Activated T-helper 9 cell treated with anti-CD3 and anti-CD28 coated beads, Interleukin-2, amount 50 U/mL, for 16 hours (primary cell): ENCODE results near the gene SYT7.
"Not testable (repeated sequence)": the region's sequence is repeated elsewhere in the genome, so short reads cannot be mapped to it uniquely, and the experiment has no call there.

Experiments used
- DNase-seq: peaks from one replicate; pipeline ENCODE4 v3.0.0-alpha.2; 2020; ENCODE audit warnings: low read depth

The SYT7 gene

GRCh38 chr11:61476371-61476770, 104.5 kb downstream of the SYT7 start:
- no peak for DNase-seq

DNA sequence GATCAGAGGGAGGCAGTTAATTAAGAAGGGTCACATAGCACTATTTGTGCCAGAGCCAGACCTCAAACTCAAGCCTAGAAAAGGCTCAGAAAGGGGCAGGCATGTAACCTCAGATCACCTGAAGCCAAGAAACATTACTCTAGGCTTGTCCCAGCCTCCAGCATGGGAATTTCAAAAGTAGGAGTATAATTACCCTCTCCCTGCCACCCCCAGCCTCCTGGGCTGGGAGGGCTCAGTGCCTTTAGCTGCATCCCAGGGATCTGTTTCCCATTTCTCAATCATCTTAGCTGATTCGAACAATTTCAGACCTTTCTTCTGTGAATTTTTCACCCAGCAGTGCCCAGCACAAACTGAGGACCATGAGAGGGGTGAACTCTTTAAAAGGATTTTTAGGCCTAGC, 105.4 kb downstream of the SYT7 start:
- DNase-seq: no peak

GRCh38 chr11:61474013-61474643, 106.7 kb downstream of the SYT7 start:
- DNase-seq: no peak

DNA sequence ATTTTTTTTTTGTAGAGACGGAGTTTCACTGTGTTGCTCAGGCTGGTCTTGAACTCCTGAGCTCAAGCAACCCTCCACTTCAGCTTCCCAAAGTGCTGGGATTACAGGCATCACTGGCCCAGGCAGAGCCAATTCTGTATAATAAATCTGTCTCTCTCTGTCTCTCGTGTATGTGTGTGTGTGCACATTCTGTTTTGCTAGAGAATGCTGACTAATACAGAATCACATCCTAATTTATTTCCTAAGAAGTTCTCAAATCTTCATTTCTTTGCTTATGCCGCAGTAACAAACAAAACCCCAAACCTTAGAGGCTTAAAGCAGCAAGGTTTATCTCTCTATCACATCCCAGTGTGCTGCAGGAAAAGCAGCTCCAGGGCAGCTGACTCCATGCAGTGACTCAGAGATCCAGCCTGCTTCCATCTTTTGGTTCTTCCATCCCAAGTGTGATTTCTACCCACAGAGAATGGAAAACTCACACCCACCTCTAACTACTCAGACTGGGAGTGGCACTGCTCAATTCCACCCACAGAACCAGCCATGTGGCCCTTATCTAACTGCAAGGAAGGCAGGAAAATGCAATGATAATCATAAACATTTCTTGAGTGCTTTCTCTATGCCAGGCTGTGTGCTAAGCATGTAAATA, 107.4 kb downstream of the SYT7 start:
- DNase-seq: no peak

DNA sequence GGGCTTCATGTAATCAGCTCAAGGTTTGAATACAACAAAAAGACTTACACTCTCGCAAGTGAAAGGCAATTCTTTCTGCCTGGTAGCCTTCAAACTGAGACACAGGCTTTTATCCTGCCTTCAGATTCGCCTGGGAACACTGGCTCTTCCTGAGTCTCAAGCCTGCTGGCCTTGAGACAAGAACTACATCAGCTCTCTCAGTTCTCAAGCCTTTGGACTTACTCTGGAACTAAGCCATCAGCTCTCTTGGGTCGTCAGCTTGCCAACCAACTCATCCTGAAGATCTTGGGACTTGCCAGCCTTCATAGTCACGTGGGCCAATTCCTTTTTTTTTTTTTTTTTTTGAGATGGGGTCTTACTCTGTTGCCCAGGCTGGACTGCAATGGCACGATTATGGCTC, 108.0 kb downstream of the SYT7 start:
- no peak for DNase-seq

DNA sequence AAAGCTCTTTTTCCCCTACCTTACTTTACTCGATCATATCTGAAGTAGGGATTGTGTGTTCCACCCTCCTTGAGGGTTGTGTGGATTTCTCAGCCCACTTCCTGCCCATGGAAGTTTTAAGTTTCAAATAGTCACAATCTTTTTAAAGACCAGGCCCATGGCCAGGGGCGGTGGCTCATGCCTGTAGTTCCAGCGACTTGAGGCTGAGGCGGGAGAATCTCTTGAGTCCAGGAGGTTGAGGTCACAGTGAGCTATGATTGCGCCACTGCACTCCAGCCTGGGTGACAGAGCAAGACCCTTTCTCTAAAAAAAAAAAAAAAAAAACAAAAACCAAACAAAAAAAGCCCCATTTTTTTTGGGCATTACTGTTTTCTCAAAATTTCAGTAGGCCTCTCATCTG, 108.6 kb downstream of the SYT7 start:
- DNase-seq: no peak

- DNase-seq: no peak
Observed at GRCh38 chr11:61468002-61468401, 112.9 kb downstream of the SYT7 start.

DNA sequence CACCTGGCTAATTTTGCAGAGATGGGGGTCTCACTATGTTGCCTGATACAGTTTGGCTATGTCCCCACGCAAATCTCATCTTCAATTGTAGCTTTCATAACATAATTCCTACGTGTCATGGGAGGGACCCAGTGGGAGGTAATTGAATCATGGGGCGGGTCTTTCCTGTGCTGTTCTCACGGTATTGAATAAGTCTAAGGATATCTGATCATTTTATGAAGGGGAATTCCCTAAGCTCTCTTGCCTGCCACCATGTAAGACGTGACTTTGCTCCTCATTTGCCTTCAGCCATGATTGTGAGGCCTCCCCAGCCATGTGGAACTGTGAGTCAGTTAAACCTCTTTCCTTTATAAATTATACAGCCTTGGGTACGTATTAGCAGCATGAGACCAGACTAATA, 113.3 kb downstream of the SYT7 start:
- DNase-seq: not testable (repeated sequence)
